ENCODE results near the gene RHOF. TPM values are rescaled to one million over a fixed set of nuclear protein-coding genes. Genes with fewer than 3 reads are reported as not detected.

Gene RHOF
- total and polyA plus RNA-seq, 2 of the 13 experiments (the other 11 are each of a cell fraction or from before 2014, with no cell fraction given) = 14.6 to 32.2 TPM

DNA sequence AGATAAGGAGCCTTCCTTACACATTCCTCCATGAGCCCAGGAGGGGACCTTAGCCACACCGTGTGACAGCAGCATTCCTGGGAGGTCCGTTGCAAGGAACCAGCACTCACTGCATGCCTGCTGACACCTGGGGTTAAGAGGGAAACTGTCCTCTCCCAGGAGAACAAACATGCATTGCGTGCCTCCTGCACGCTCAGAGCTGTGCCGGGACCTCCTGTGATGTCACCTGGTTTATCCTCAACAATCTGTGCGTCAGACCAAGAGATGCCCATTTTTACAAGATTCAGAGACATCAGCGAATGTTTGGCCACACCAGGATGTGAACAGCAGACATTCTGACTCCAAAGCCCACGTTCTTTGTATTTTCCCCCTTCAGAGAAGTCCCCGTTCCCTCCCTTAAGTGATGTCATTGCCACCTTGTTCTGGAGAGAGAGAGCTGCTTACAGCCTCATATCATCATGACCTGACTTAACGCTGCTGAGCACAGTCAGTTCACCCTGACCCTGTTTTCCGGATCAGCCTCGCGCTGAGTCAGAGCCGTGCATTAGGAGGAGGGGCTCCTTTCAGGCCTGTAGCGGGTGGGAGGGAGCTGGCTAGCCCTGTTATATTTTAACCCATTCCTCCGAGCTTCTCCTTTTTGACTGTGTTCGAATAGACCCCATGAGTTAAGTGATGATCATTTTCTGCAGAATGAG is 44.8 kb downstream of the RHOF start (continued):
- TF ChIP-seq MAFF (IDR thresholded peaks at IDR 0.05; ENCODE audit: low read depth, low read length) (peak; percentile 40), THAP11 (CRISPR knock-in tag; IDR thresholded peaks at IDR 0.05) (0 out of 2 replicates have a peak, but pooled peaks have one; percentile 10), MTA3 (CRISPR knock-in tag; IDR thresholded peaks at IDR 0.05) (no peak), ZNF562 (CRISPR knock-in tag; IDR thresholded peaks at IDR 0.05; ENCODE audit: borderline replicate concordance) (no peak), ZSCAN9 (CRISPR knock-in tag; IDR thresholded peaks at IDR 0.05; ENCODE audit: borderline replicate concordance) (0 out of 2 replicates have a peak, but pooled peaks have one; percentile 31), MED13 (CRISPR knock-in tag; IDR thresholded peaks at IDR 0.05) (no peak), SKI (IDR thresholded peaks at IDR 0.05; ENCODE audit: partially characterized antibody) (no peak), ZNF790 (CRISPR knock-in tag; IDR thresholded peaks at IDR 0.05; ENCODE audit: borderline replicate concordance) (no peak), SNAI1 (CRISPR knock-in tag; IDR thresholded peaks at IDR 0.05; ENCODE audit: borderline replicate concordance) (no peak), MED1 (CRISPR knock-in tag; IDR thresholded peaks at IDR 0.05) (peak; percentile 70), SIN3A (IDR thresholded peaks at IDR 0.05; ENCODE audit: borderline replicate concordance, low read depth, low read length) (peak; percentile 16; the same call in 1 of the 2 replicates), POGZ (CRISPR knock-in tag; IDR thresholded peaks at IDR 0.05) (peak; percentile 65), FOXP1 (IDR thresholded peaks at IDR 0.05) (no peak), FOXP1 (CRISPR knock-in tag; IDR thresholded peaks at IDR 0.05) (no peak)
- TF ChIP-seq, protein P1, sequence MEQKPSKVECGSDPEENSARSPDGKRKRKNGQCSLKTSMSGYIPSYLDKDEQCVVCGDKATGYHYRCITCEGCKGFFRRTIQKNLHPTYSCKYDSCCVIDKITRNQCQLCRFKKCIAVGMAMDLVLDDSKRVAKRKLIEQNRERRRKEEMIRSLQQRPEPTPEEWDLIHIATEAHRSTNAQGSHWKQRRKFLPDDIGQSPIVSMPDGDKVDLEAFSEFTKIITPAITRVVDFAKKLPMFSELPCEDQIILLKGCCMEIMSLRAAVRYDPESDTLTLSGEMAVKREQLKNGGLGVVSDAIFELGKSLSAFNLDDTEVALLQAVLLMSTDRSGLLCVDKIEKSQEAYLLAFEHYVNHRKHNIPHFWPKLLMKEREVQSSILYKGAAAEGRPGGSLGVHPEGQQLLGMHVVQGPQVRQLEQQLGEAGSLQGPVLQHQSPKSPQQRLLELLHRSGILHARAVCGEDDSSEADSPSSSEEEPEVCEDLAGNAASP (CRISPR knock-in tag; IDR thresholded peaks at IDR 0.05; ENCODE audit: borderline replicate concordance) = peak; percentile 35; the same call in 1 of the 2 replicates
- TF ChIP-seq, protein P2, sequence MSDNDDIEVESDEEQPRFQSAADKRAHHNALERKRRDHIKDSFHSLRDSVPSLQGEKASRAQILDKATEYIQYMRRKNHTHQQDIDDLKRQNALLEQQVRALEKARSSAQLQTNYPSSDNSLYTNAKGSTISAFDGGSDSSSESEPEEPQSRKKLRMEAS (IDR thresholded peaks at IDR 0.05) = peak; percentile 29; the same call in 1 of the 2 replicates
- TF ChIP-seq, protein P3, sequence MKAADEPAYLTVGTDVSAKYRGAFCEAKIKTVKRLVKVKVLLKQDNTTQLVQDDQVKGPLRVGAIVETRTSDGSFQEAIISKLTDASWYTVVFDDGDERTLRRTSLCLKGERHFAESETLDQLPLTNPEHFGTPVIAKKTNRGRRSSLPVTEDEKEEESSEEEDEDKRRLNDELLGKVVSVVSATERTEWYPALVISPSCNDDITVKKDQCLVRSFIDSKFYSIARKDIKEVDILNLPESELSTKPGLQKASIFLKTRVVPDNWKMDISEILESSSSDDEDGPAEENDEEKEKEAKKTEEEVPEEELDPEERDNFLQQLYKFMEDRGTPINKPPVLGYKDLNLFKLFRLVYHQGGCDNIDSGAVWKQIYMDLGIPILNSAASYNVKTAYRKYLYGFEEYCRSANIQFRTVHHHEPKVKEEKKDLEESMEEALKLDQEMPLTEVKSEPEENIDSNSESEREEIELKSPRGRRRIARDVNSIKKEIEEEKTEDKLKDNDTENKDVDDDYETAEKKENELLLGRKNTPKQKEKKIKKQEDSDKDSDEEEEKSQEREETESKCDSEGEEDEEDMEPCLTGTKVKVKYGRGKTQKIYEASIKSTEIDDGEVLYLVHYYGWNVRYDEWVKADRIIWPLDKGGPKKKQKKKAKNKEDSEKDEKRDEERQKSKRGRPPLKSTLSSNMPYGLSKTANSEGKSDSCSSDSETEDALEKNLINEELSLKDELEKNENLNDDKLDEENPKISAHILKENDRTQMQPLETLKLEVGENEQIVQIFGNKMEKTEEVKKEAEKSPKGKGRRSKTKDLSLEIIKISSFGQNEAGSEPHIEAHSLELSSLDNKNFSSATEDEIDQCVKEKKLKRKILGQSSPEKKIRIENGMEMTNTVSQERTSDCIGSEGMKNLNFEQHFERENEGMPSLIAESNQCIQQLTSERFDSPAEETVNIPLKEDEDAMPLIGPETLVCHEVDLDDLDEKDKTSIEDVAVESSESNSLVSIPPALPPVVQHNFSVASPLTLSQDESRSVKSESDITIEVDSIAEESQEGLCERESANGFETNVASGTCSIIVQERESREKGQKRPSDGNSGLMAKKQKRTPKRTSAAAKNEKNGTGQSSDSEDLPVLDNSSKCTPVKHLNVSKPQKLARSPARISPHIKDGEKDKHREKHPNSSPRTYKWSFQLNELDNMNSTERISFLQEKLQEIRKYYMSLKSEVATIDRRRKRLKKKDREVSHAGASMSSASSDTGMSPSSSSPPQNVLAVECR (CRISPR knock-in tag; IDR thresholded peaks at IDR 0.05; ENCODE audit: borderline replicate concordance) = peak; percentile 64
- TF ChIP-seq, protein P4, sequence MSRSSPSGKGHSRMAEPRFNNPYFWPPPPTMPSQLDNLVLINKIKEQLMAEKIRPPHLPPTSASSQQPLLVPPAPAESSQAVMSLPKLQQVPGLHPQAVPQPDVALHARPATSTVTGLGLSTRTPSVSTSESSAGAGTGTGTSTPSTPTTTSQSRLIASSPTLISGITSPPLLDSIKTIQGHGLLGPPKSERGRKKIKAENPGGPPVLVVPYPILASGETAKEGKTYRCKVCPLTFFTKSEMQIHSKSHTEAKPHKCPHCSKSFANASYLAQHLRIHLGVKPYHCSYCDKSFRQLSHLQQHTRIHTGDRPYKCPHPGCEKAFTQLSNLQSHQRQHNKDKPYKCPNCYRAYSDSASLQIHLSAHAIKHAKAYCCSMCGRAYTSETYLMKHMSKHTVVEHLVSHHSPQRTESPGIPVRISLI (CRISPR knock-in tag; IDR thresholded peaks at IDR 0.05; ENCODE audit: borderline replicate concordance) = no peak
- TF ChIP-seq, protein P5, sequence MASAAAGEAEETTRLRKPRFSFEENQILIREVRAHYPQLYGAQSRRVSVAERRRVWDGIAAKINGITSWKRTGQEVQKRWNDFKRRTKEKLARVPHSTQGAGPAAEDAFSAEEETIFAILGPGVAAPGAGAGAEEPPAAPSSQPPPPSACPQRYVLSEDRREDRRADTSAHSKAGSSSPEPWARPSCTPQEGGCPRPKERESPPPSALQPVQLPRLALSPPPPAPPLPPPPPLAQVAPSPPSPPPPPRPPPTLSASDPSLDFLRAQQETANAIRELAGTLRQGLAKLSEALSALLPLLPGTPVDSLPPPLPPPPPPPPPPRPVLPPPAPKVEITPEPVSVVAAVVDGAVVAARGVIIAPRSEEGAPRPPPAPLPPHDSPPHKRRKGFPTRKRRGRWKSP (CRISPR knock-in tag; IDR thresholded peaks at IDR 0.05) = peak; percentile 60; the same call in 1 of the 2 replicates
- TF ChIP-seq, protein P6, sequence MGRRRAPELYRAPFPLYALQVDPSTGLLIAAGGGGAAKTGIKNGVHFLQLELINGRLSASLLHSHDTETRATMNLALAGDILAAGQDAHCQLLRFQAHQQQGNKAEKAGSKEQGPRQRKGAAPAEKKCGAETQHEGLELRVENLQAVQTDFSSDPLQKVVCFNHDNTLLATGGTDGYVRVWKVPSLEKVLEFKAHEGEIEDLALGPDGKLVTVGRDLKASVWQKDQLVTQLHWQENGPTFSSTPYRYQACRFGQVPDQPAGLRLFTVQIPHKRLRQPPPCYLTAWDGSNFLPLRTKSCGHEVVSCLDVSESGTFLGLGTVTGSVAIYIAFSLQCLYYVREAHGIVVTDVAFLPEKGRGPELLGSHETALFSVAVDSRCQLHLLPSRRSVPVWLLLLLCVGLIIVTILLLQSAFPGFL (CRISPR knock-in tag; IDR thresholded peaks at IDR 0.05) = no peak
- TF ChIP-seq, protein P7, sequence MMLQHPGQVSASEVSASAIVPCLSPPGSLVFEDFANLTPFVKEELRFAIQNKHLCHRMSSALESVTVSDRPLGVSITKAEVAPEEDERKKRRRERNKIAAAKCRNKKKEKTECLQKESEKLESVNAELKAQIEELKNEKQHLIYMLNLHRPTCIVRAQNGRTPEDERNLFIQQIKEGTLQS (CRISPR knock-in tag; IDR thresholded peaks at IDR 0.05) = no peak

Measured in HepG2 (cell line).